Esophagus muscularis mucosa (tissue), 3 donors: ENCODE measurements around the gene LCN6.

Experiments used
- CTCF ChIP-seq, 3 experiments: fragments of 200-600 bp in 2 of 3; fragments of 450-650 bp in 1 of 3; sonication (generic) in 2 of 3; IDR thresholded peaks; one replicate each; pipeline ENCODE4 v1.5.1; 2017 to 2019; ENCODE audit warnings: antibody characterized with exemption in 3 of 3, mild to moderate bottlenecking in 2 of 3, moderate library complexity in 1 of 3
- POLR2A ChIP-seq: fragments of 450-650 bp; IDR thresholded peaks from one replicate; pipeline ENCODE4 v1.6.1; 2017; ENCODE audit warnings: antibody characterized with exemption, moderate library complexity, mild to moderate bottlenecking, low read depth
- POLR2AphosphoS5 ChIP-seq, 2 donors: sonication (generic); formaldehyde crosslinking; IDR thresholded peaks; one replicate each; pipeline ENCODE4 v1.6.1; 2017; ENCODE audit warnings: antibody characterized with exemption in 2 of 2

- TF ChIP-seq CTCF (IDR thresholded peaks at IDR 0.05) (no peak), POLR2A (no peak), POLR2AphosphoS5 (IDR thresholded peaks at IDR 0.05) (no peak)
These were observed 46.1 kb upstream of the LCN6 start for GRCh38 chr9:136794281-136794999.
